Epithelial cell of esophagus (primary cell): ENCODE results near the gene SASS6.

Experiments
- DNase-seq: peaks from one replicate; pipeline ENCODE4 v3.0.0; 2010; ENCODE audit warnings: low read depth
- H3K4me3 ChIP-seq: 2 replicates; pipeline ENCODE4 v1.5.1; 2011; ENCODE audit warnings: mild to moderate bottlenecking, low read length, control low read depth
- CTCF ChIP-seq: IDR thresholded peaks from 2 replicates; pipeline ENCODE4 v1.5.1; 2011; ENCODE audit warnings: low read depth, mild to moderate bottlenecking, low read length, control low read depth, inconsistent platforms; ENCODE audit not compliant: insufficient read depth; ENCODE audit errors: missing control alignments

SASS6 gene

GRCh38 chr1:100087396-100087795 lies 45.3 kb downstream of the SASS6 start:
- TF ChIP-seq CTCF: no peak
- DNase-seq: no peak
- no peak overlapping the region for H3K4me3 ChIP-seq

DNA sequence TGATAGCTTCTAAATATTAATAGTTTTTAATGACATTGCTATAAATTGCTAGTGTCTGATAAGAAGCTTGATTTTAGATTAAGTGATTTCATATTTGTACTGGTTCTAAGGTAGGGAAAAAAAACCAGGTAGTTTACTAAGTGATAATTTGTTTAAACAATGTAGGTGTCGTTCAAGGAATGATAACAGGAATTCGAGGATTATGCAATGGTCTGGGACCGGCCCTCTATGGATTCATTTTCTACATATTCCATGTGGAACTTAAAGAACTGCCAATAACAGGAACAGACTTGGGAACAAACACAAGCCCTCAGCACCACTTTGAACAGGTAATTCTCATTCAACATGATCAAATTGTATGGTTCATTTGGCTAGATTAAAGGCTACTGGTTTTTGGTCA lies 52.4 kb downstream of the SASS6 start:
- DNase-seq: no peak
- TF ChIP-seq CTCF: no peak
- H3K4me3 ChIP-seq: no peak overlapping the region

- no peak for TF ChIP-seq CTCF
- DNase-seq: no peak
- no peak overlapping the region for H3K4me3 ChIP-seq
Measured at GRCh38 chr1:100077531-100077930, 55.2 kb downstream of the SASS6 start.

DNA sequence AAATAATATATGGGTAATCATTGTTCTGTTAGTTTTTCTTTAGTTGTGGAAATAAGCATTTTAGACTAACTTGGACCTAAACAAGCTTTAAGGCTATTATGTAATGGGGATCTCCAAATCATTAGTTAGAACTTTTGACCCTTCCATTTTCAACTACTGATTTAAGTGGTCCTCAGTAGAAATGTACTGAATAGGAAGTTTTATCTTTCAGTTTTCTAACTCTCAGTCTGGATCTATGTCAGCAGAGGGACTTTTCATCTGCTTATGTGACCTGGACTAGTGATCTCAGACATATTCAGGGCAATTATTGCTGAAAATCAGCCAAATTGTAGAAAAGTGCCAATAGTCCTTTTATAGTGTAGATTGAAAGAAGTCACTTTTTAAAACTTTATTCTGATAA lies 56.0 kb downstream of the SASS6 start:
- H3K4me3 ChIP-seq: no peak overlapping the region
- DNase-seq: no peak
- TF ChIP-seq CTCF: no peak

- no peak for TF ChIP-seq CTCF
- DNase-seq: no peak
- no peak overlapping the region for H3K4me3 ChIP-seq
Measured at GRCh38 chr1:100076319-100076718, 56.4 kb downstream of the SASS6 start.

- no peak overlapping the region for H3K4me3 ChIP-seq
- DNase-seq: no peak
- no peak for TF ChIP-seq CTCF
Measured at GRCh38 chr1:100075773-100076172, 57.0 kb downstream of the SASS6 start.

GRCh38 chr1:100074604-100075395 lies 57.9 kb downstream of the SASS6 start:
- DNase-seq: no peak
- no peak overlapping the region for H3K4me3 ChIP-seq
- TF ChIP-seq CTCF: no peak
